Trophoblast cell (in vitro differentiated cells and primary cell): ENCODE data around the gene ENKD1.

Experiments
- DNase-seq, 2 donors: peaks; one replicate each; pipeline ENCODE4 v3.0.0-alpha.2; 2016
- H2AFZ ChIP-seq: 2 replicates; pipeline ENCODE4 v1.6.1; 2013; ENCODE audit warnings: low read length, moderate library complexity, mild to moderate bottlenecking; ENCODE audit not compliant: insufficient read depth, poor library complexity
- H2AK5ac ChIP-seq: 2 replicates; pipeline ENCODE4 v1.6.1; 2013; ENCODE audit warnings: mild to moderate bottlenecking, low read length
- H2BK120ac ChIP-seq: 2 replicates; pipeline ENCODE4 v1.6.1; 2013; ENCODE audit warnings: low read length, mild to moderate bottlenecking, moderate library complexity; ENCODE audit not compliant: insufficient read depth, poor library complexity
- H2BK12ac ChIP-seq: 2 replicates; pipeline ENCODE4 v1.6.1; 2013; ENCODE audit warnings: mild to moderate bottlenecking, low read length, moderate library complexity
- H2BK5ac ChIP-seq: 2 replicates; pipeline ENCODE4 v1.6.1; 2013; ENCODE audit warnings: low read length, low read depth, moderate library complexity, mild to moderate bottlenecking; ENCODE audit not compliant: poor library complexity
- H3K14ac ChIP-seq: 2 replicates; pipeline ENCODE4 v1.6.1; 2013; ENCODE audit warnings: mild to moderate bottlenecking, low read length
- H3K18ac ChIP-seq: 2 replicates; pipeline ENCODE4 v1.6.1; 2013; ENCODE audit warnings: mild to moderate bottlenecking, low read length
- H3K23ac ChIP-seq: 2 replicates; pipeline ENCODE4 v1.6.1; 2013; ENCODE audit warnings: low read length
- H3K27ac ChIP-seq: 2 replicates; pipeline ENCODE4 v1.5.1; 2013; ENCODE audit warnings: low read depth, mild to moderate bottlenecking, inconsistent platforms, low read length, moderate library complexity
- H3K27me3 ChIP-seq: 2 replicates; pipeline ENCODE4 v1.6.1; 2013; ENCODE audit warnings: inconsistent platforms, mild to moderate bottlenecking, low read length, moderate library complexity; ENCODE audit not compliant: insufficient read depth
- H3K36me3 ChIP-seq, 2 experiments: 1 replicate in 1 of 2; 2 replicates in 1 of 2; pipeline ENCODE4 v1.6.1; 2013; ENCODE audit warnings: low read length in 2 of 2, mild to moderate bottlenecking in 2 of 2, moderate library complexity in 1 of 2; ENCODE audit not compliant: insufficient read depth in 2 of 2, control insufficient read depth in 1 of 2
- H3K4ac ChIP-seq: 2 replicates; pipeline ENCODE4 v1.6.1; 2013; ENCODE audit warnings: low read depth, mild to moderate bottlenecking, low read length, moderate library complexity
- H3K4me1 ChIP-seq, 2 experiments: 1 replicate in 1 of 2; 2 replicates in 1 of 2; pipeline ENCODE4 v1.6.1; 2013; ENCODE audit warnings: low read length in 2 of 2, mild to moderate bottlenecking in 2 of 2, moderate library complexity in 1 of 2; ENCODE audit not compliant: insufficient read depth in 2 of 2, control insufficient read depth in 1 of 2
- H3K4me2 ChIP-seq: 2 replicates; pipeline ENCODE4 v1.6.1; 2013; ENCODE audit warnings: inconsistent platforms, mild to moderate bottlenecking, low read length, moderate library complexity
- H3K4me3 ChIP-seq: 2 replicates; pipeline ENCODE4 v1.5.1; 2013; ENCODE audit warnings: mild to moderate bottlenecking, low read depth, low read length, inconsistent platforms
- H3K79me1 ChIP-seq: one replicate; pipeline ENCODE4 v1.6.1; 2013; ENCODE audit warnings: low read length
- H3K79me2 ChIP-seq: 2 replicates; pipeline ENCODE4 v1.6.1; 2013; ENCODE audit warnings: low read length, mild to moderate bottlenecking; ENCODE audit not compliant: control insufficient read depth, insufficient read depth, poor library complexity
- H3K9ac ChIP-seq: 2 replicates; pipeline ENCODE4 v1.6.1; 2013; ENCODE audit warnings: mild to moderate bottlenecking, low read length
- H3K9me3 ChIP-seq: 2 replicates; pipeline ENCODE4 v1.6.1; 2013; ENCODE audit warnings: low read depth, mild to moderate bottlenecking, control low read depth, inconsistent platforms, low read length; ENCODE audit not compliant: insufficient read depth
- H4K12ac ChIP-seq: 2 replicates; pipeline ENCODE4 v1.6.1; 2013; ENCODE audit warnings: low read depth, mild to moderate bottlenecking, low read length, moderate library complexity
- H4K8ac ChIP-seq: 2 replicates; pipeline ENCODE4 v1.6.1; 2013; ENCODE audit warnings: low read depth, mild to moderate bottlenecking, low read length, moderate library complexity
- H4K91ac ChIP-seq: one replicate; pipeline ENCODE4 v1.6.1; 2013; ENCODE audit warnings: low read depth, mild to moderate bottlenecking, low read length, moderate library complexity
- WGBS: extraction: QIAGEN DNeasy Blood & Tissue Kit; methylation state at CpG from one replicate; pipeline ENCODE4 v1.1.7; 2013; ENCODE audit warnings: missing lambda C conversion rate; ENCODE audit not compliant: insufficient read length, insufficient coverage; ENCODE audit errors: extremely low coverage; 5-methylcytosine and 5-hydroxymethylcytosine counted together

The ENKD1 gene

GRCh38 chr16:67710607-67711006 is 44.1 kb upstream of the ENKD1 start:
- Histone ChIP-seq H2BK12ac (no peak overlapping the region), H4K12ac (no peak overlapping the region), H4K8ac (no peak overlapping the region), H3K36me3 (no peaks in the 10 kb centered on the region), H3K9ac (no peak overlapping the region), H3K23ac (no peak overlapping the region), H2BK5ac (no peak overlapping the region), H3K4ac (no peak overlapping the region), H3K27ac (no peak overlapping the region), H3K9me3 (no peaks in the 10 kb centered on the region), H4K91ac (no peak overlapping the region), H2AFZ (no peak overlapping the region), H3K4me1 (peaks cover 0 to 5% of the 10 kb centered on the region in 2 experiments), H2BK120ac (no peak overlapping the region), H3K18ac (no peak overlapping the region), H3K79me1 (no peaks in the 10 kb centered on the region), H3K4me3 (no peak overlapping the region), H3K79me2 (no peaks in the 10 kb centered on the region), H3K4me2 (no peak overlapping the region), H2AK5ac (no peak overlapping the region), H3K14ac (no peak overlapping the region), H3K27me3 (no peaks in the 10 kb centered on the region)
- WGBS: no CpG with 5 or more reads among the region's 6 CpGs
- DNase-seq: no peak

- Histone ChIP-seq H3K9me3 (no peaks in the 10 kb centered on the region), H4K91ac (no peak overlapping the region), H2AK5ac (no peak overlapping the region), H3K79me2 (no peaks in the 10 kb centered on the region), H3K79me1 (no peaks in the 10 kb centered on the region), H2AFZ (no peak overlapping the region), H4K8ac (no peak overlapping the region), H3K9ac (no peak overlapping the region), H3K27me3 (no peaks in the 10 kb centered on the region), H3K18ac (no peak overlapping the region), H2BK120ac (no peak overlapping the region), H3K27ac (no peak overlapping the region), H2BK5ac (no peak overlapping the region), H3K4me3 (no peak overlapping the region), H3K14ac (no peak overlapping the region), H3K23ac (no peak overlapping the region), H3K4me2 (no peak overlapping the region), H4K12ac (no peak overlapping the region), H2BK12ac (no peak overlapping the region), H3K4ac (no peak overlapping the region), H3K36me3 (no peaks in the 10 kb centered on the region), H3K4me1 (peaks cover 0 to 5% of the 10 kb centered on the region in 2 experiments)
- no CpG with 5 or more reads among the region's 1 CpG for WGBS
- DNase-seq: no peak
Observed at GRCh38 chr16:67709050-67709449, 42.5 kb upstream of the ENKD1 start.

- Histone ChIP-seq H3K27ac (no peak overlapping the region), H3K23ac (no peak overlapping the region), H3K9me3 (no peaks in the 10 kb centered on the region), H3K36me3 (no peaks in the 10 kb centered on the region), H3K18ac (no peak overlapping the region), H3K4me1 (peaks cover 0 to 5% of the 10 kb centered on the region in 2 experiments), H3K79me2 (no peaks in the 10 kb centered on the region), H3K27me3 (no peaks in the 10 kb centered on the region), H3K9ac (no peak overlapping the region), H3K4me2 (no peak overlapping the region), H2BK5ac (no peak overlapping the region), H2BK120ac (no peak overlapping the region), H3K4me3 (no peak overlapping the region), H3K79me1 (no peaks in the 10 kb centered on the region), H4K8ac (no peak overlapping the region), H2AK5ac (no peak overlapping the region), H3K14ac (no peak overlapping the region), H2BK12ac (no peak overlapping the region), H4K12ac (no peak overlapping the region), H2AFZ (no peak overlapping the region), H3K4ac (no peak overlapping the region), H4K91ac (no peak overlapping the region)
- no peak for DNase-seq
- no CpG with 5 or more reads among the region's 2 CpGs for WGBS
Observed at GRCh38 chr16:67708368-67708771, 41.8 kb upstream of the ENKD1 start.

- no peak overlapping the region for H3K14ac ChIP-seq
Observed at GRCh38 chr16:67707790-67708189, 41.2 kb upstream of the ENKD1 start.

More at GRCh38 chr16:67707790-67708189, 41.2 kb upstream of the ENKD1 start:
- H4K12ac ChIP-seq: no peak overlapping the region
- no peak for DNase-seq
- H3K36me3 ChIP-seq: no peaks in the 10 kb centered on the region
- no peak overlapping the region for H2AK5ac ChIP-seq
- no peak overlapping the region for H3K4me2 ChIP-seq
- no peaks in the 10 kb centered on the region for H3K9me3 ChIP-seq
- H3K79me1 ChIP-seq: no peaks in the 10 kb centered on the region
- no peak overlapping the region for H3K23ac ChIP-seq
- peaks cover 0 to 5% of the 10 kb centered on the region in 2 experiments for H3K4me1 ChIP-seq
- H3K4me3 ChIP-seq: no peak overlapping the region
- H4K8ac ChIP-seq: no peak overlapping the region
- H2AFZ ChIP-seq: no peak overlapping the region
- H2BK120ac ChIP-seq: no peak overlapping the region
- no peak overlapping the region for H3K4ac ChIP-seq
- no peak overlapping the region for H3K9ac ChIP-seq
- H3K18ac ChIP-seq: no peak overlapping the region
- no CpG with 5 or more reads among the region's 5 CpGs for WGBS
- H3K27ac ChIP-seq: no peak overlapping the region
- no peaks in the 10 kb centered on the region for H3K27me3 ChIP-seq
- no peak overlapping the region for H2BK5ac ChIP-seq
- H3K79me2 ChIP-seq: no peaks in the 10 kb centered on the region
- H2BK12ac ChIP-seq: no peak overlapping the region
- no peak overlapping the region for H4K91ac ChIP-seq
